Skeletal muscle satellite cell (primary cell): Measurements from ENCODE around the gene PCED1A.
"Not testable (repeated sequence)": the region's sequence is repeated elsewhere in the genome, so short reads cannot be mapped to it uniquely, and the experiment has no call there.

ENCODE experiments used
- H3K27me3 ChIP-seq: 2 replicates; pipeline ENCODE4 v1.7.0; 2013; ENCODE audit warnings: low read length; ENCODE audit not compliant: control insufficient read depth, insufficient read depth
- H3K36me3 ChIP-seq: 2 replicates; pipeline ENCODE4 v1.7.0; 2013; ENCODE audit warnings: mild to moderate bottlenecking, control low read depth, low read length; ENCODE audit not compliant: insufficient read depth
- H3K4me1 ChIP-seq: 2 replicates; pipeline ENCODE4 v1.7.0; 2013; ENCODE audit warnings: low read length; ENCODE audit not compliant: control insufficient read depth, insufficient read depth
- H3K4me2 ChIP-seq: 2 replicates; pipeline ENCODE4 v1.7.0; 2013; ENCODE audit warnings: mild to moderate bottlenecking, low read length
- H3K4me3 ChIP-seq: 2 replicates; pipeline ENCODE4 v1.7.0; 2013; ENCODE audit warnings: low read length
- H3K9ac ChIP-seq: 2 replicates; pipeline ENCODE4 v1.7.0; 2013; ENCODE audit warnings: mild to moderate bottlenecking, low read depth, low read length, moderate library complexity
- H3K9me3 ChIP-seq: replicated peaks from 2 replicates; pipeline ENCODE4 v1.7.0; 2013; ENCODE audit warnings: mild to moderate bottlenecking, control low read depth, low read length

The PCED1A gene

GRCh38 chr20:2838170-2838797 lies 2.2 kb downstream of the PCED1A start:
- H3K27me3 ChIP-seq, result no peaks in the 10 kb centered on the region
- H3K4me3 ChIP-seq, result no peak overlapping the region
- H3K9ac ChIP-seq, result no peak overlapping the region
- H3K4me2 ChIP-seq, result no peak overlapping the region
- H3K4me1 ChIP-seq, result peaks cover 9% of the 10 kb centered on the region
- H3K9me3 ChIP-seq, result no peaks in the 10 kb centered on the region
- H3K36me3 ChIP-seq, result peaks cover 2% of the 10 kb centered on the region

- Histone ChIP-seq H3K36me3 (peaks cover 2% of the 10 kb centered on the region), H3K27me3 (no peaks in the 10 kb centered on the region), H3K9ac (no peak overlapping the region), H3K4me2 (no peak overlapping the region), H3K9me3 (no peaks in the 10 kb centered on the region), H3K4me3 (no peak overlapping the region), H3K4me1 (peaks cover 9% of the 10 kb centered on the region)
Measured at GRCh38 chr20:2837221-2837960, 3.1 kb downstream of the PCED1A start.

- Histone ChIP-seq H3K9ac (no peak overlapping the region), H3K9me3 (no peaks in the 10 kb centered on the region), H3K4me2 (no peak overlapping the region), H3K36me3 (peaks cover 2% of the 10 kb centered on the region), H3K4me1 (peaks cover 14% of the 10 kb centered on the region), H3K4me3 (no peak overlapping the region), H3K27me3 (no peaks in the 10 kb centered on the region)
Measured at GRCh38 chr20:2836035-2836434, 4.4 kb downstream of the PCED1A start.

- Histone ChIP-seq H3K4me3 (no peak overlapping the region), H3K36me3 (peaks cover 2% of the 10 kb centered on the region), H3K4me1 (peaks cover 14% of the 10 kb centered on the region), H3K4me2 (no peak overlapping the region), H3K27me3 (no peaks in the 10 kb centered on the region), H3K9ac (no peak overlapping the region), H3K9me3 (no peaks in the 10 kb centered on the region)
Measured at GRCh38 chr20:2835331-2835796, 5.1 kb downstream of the PCED1A start.

GRCh38 chr20:2834401-2835110 lies 5.9 kb downstream of the PCED1A start:
- no peaks in the 10 kb centered on the region for H3K9me3 ChIP-seq
- H3K36me3 ChIP-seq, result peaks cover 2% of the 10 kb centered on the region
- no peak overlapping the region for H3K4me2 ChIP-seq
- peaks cover 6% of the 10 kb centered on the region for H3K4me1 ChIP-seq
- no peak overlapping the region for H3K4me3 ChIP-seq
- no peak overlapping the region for H3K9ac ChIP-seq
- H3K27me3 ChIP-seq, result peaks cover 6% of the 10 kb centered on the region

- Histone ChIP-seq H3K9me3 (no peaks in the 10 kb centered on the region), H3K36me3 (peaks cover 2% of the 10 kb centered on the region), H3K4me2 (no peak overlapping the region), H3K27me3 (peaks cover 11% of the 10 kb centered on the region), H3K9ac (no peak overlapping the region), H3K4me3 (no peak overlapping the region), H3K4me1 (peaks cover 5% of the 10 kb centered on the region)
Measured at GRCh38 chr20:2833761-2834160, 6.7 kb downstream of the PCED1A start.

- H3K36me3 ChIP-seq, H3K9me3 ChIP-seq: not testable (repeated sequence)
Measured at GRCh38 chr20:2831206-2831605, 9.2 kb downstream of the PCED1A start.

GRCh38 chr20:2829376-2829775 lies 11.1 kb downstream of the PCED1A start:
- Histone ChIP-seq H3K4me2 (no peak overlapping the region), H3K4me1 (peaks cover 5% of the 10 kb centered on the region), H3K9ac (no peak overlapping the region), H3K4me3 (no peak overlapping the region), H3K36me3 (no peaks in the 10 kb centered on the region), H3K27me3 (peaks cover 41% of the 10 kb centered on the region), H3K9me3 (no peaks in the 10 kb centered on the region)

More at GRCh38 chr20:2831206-2831605, 9.2 kb downstream of the PCED1A start:
- not testable (repeated sequence) for H3K4me3 ChIP-seq, H3K9ac ChIP-seq, H3K4me1 ChIP-seq, H3K4me2 ChIP-seq
- H3K27me3 ChIP-seq, result peaks cover 35% of the 10 kb centered on the region

GRCh38 chr20:2826655-2827054 lies 13.8 kb downstream of the PCED1A start:
- peaks cover 43% of the 10 kb centered on the region for H3K27me3 ChIP-seq
- peaks cover 2% of the 10 kb centered on the region for H3K4me1 ChIP-seq
- H3K9ac ChIP-seq, result no peak overlapping the region
- no peaks in the 10 kb centered on the region for H3K36me3 ChIP-seq
- H3K4me3 ChIP-seq, result no peak overlapping the region
- H3K9me3 ChIP-seq, result no peaks in the 10 kb centered on the region
- no peak overlapping the region for H3K4me2 ChIP-seq

GRCh38 chr20:2825761-2826160 lies 14.7 kb downstream of the PCED1A start:
- no peak overlapping the region for H3K9ac ChIP-seq
- no peaks in the 10 kb centered on the region for H3K9me3 ChIP-seq
- H3K36me3 ChIP-seq, result no peaks in the 10 kb centered on the region
- no peak overlapping the region for H3K4me3 ChIP-seq
- no peaks in the 10 kb centered on the region for H3K4me1 ChIP-seq
- H3K27me3 ChIP-seq, result peaks cover 51% of the 10 kb centered on the region
- H3K4me2 ChIP-seq, result no peak overlapping the region

- no peaks in the 10 kb centered on the region for H3K9me3 ChIP-seq
- H3K27me3 ChIP-seq, result peaks cover 43% of the 10 kb centered on the region
- no peak overlapping the region for H3K4me3 ChIP-seq
- H3K9ac ChIP-seq, result no peak overlapping the region
- no peak overlapping the region for H3K4me2 ChIP-seq
- H3K36me3 ChIP-seq, result no peaks in the 10 kb centered on the region
- H3K4me1 ChIP-seq, result peaks cover 10% of the 10 kb centered on the region
Measured at GRCh38 chr20:2822073-2822472, 18.4 kb downstream of the PCED1A start.
